A673 (cell line): ENCODE measurements around the gene PLEKHG2. TPM values are rescaled to one million over a fixed set of nuclear protein-coding genes. Genes with fewer than 3 reads are reported as not detected.

Experiments
- BruUV-seq: library from RNA; stranded (reverse); fragments of 400-500 nt; replicated peaks from 2 replicates; lab custom pipeline; 2021; lab: Mats Ljungman, UMichigan
- CTCF ChIA-PET: fragments of 300-600 bp; sonication (Branson Sonifier 250); formaldehyde crosslinking; loops from one replicate; lab custom pipeline; 2022; ENCODE audit warnings: antibody characterized with exemption; lab: Charles Lee
- POLR2A ChIA-PET: fragments of 300-600 bp; sonication (Branson Sonifier 250); formaldehyde crosslinking; loops from one replicate; lab custom pipeline; 2022; ENCODE audit warnings: antibody characterized with exemption; ENCODE audit not compliant: low non-redundant PET; lab: Charles Lee
- DNase-seq: peaks from one replicate; pipeline ENCODE4 v3.0.0-alpha.2; 2015; ENCODE audit warnings: low spot score
- H3K27ac ChIP-seq: fragments of 200-600 bp; sonication (generic); 2 replicates; pipeline ENCODE4 v1.5.1; 2016; ENCODE audit warnings: mixed run types, low read depth, mild to moderate bottlenecking, mixed read lengths, antibody characterized with exemption, low read length; ENCODE audit not compliant: poor library complexity, severe bottlenecking
- H3K27me3 ChIP-seq: fragments of 200-600 bp; sonication (generic); replicated peaks from 2 replicates; pipeline ENCODE4 v1.6.1; 2017; ENCODE audit warnings: mixed run types, low read depth, mild to moderate bottlenecking, mixed read lengths, antibody characterized with exemption, low read length; ENCODE audit not compliant: insufficient read depth, poor library complexity
- H3K36me3 ChIP-seq: fragments of 200-600 bp; sonication (generic); 2 replicates; pipeline ENCODE4 v1.6.1; 2016; ENCODE audit warnings: mixed run types, mild to moderate bottlenecking, mixed read lengths, antibody characterized with exemption, low read length; ENCODE audit not compliant: insufficient read depth, poor library complexity, severe bottlenecking
- H3K4me1 ChIP-seq: fragments of 200-600 bp; sonication (generic); 2 replicates; pipeline ENCODE4 v1.6.1; 2017; ENCODE audit warnings: mixed run types, mild to moderate bottlenecking, mixed read lengths, antibody characterized with exemption, low read length; ENCODE audit not compliant: insufficient read depth, poor library complexity, severe bottlenecking
- H3K4me3 ChIP-seq: fragments of 200-600 bp; sonication (generic); 2 replicates; pipeline ENCODE4 v1.5.1; 2016; ENCODE audit warnings: low read depth, mixed run types, mild to moderate bottlenecking, mixed read lengths, low read length; ENCODE audit not compliant: poor library complexity, severe bottlenecking
- H3K9me3 ChIP-seq: fragments of 200-600 bp; sonication (generic); 2 replicates; pipeline ENCODE4 v1.6.1; 2016; ENCODE audit warnings: mixed run types, low read depth, mild to moderate bottlenecking, mixed read lengths, antibody characterized with exemption, low read length; ENCODE audit not compliant: poor library complexity, severe bottlenecking
- EZH2 ChIP-seq: fragments of 200-600 bp; sonication (generic); IDR thresholded peaks from 2 replicates; pipeline ENCODE4 v1.6.1; 2017; ENCODE audit warnings: borderline replicate concordance, low read depth, mild to moderate bottlenecking, mixed read lengths, antibody characterized with exemption, low read length; ENCODE audit not compliant: poor library complexity, severe bottlenecking
- intact Hi-C: fragments of 100-400 bp; cut with micrococcal nuclease; formaldehyde crosslinking; loops from one replicate; pipeline ENCODE4 v1.10.0; 2022; ENCODE audit not compliant: unreplicated experiment
- total RNA-seq: library from RNA; stranded (reverse); gene quantifications from 2 replicates; pipeline ENCODE4 v1.2.3, GENCODE V29; 2021
- TF ChIP-seq, protein P1 (sequence below): fragments of 300-800, 200-600 bp; sonication (generic); conservative IDR thresholded peaks from 2 replicates; pipeline ENCODE4 v1.5.1; 2017; ENCODE audit warnings: low read depth, mild to moderate bottlenecking, antibody characterized with exemption, low read length, moderate library complexity, mixed read lengths

PLEKHG2 gene
- total RNA-seq, 1 experiment from 2014 or later, result 99.4 TPM

DNA sequence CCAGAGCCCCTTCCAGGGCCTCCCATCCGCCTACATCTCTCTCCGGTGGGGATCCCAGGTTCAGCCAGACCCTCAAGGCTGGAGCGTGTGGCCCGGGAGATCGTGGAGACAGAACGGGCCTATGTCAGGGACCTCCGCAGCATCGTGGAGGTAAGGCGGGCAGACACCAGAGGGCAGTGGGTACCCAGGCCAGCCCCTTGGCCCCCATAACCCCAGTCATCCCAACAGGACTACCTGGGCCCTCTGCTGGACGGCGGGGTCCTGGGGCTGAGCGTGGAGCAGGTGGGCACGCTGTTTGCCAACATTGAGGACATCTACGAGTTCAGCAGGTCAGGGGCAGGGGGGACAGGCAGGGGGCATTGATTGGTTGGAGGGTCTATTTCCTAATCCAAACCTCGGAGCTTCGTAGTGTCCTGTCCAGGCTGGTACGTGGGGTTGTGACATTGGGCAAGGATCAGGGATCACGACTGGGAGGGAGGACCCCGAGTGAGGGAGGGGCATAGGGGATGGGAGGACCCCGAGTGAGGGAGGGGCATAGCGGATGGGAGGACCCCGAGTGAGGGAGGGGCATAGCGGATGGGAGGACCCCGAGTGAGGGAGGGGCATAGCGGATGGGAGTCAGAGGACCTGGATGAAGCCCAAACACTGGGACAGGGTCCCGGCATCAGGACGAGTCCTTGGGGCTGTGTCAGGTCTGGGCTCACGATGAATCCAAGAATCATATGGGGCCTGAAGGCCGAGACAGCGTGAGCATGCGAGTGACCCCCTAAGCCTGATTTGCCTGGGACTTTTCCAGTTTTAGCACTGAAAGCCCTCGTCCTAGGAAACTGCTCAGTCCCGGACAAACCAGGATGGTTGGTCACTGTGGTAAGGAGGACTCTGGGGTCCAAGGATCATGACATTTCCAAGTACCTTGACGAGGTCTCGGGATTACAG is 2.9 kb downstream of the PLEKHG2 start:
- Histone ChIP-seq H3K27ac (peak overlapping the region; percentile 54), H3K4me3 (peak overlapping the region; percentile 100), H3K36me3 (peaks cover 37% of the 10 kb centered on the region), H3K27me3 (no peaks in the 10 kb centered on the region), H3K4me1 (peaks cover 28% of the 10 kb centered on the region), H3K9me3 (no peaks in the 10 kb centered on the region)
- CTCF ChIA-PET, result interaction anchor here (1.5 kb wide), 1 partner anchor 20 kb away, joined by 3 read pairs; the partner anchor contains the start of gene RPS16
- POLR2A ChIA-PET, result no interaction called here
- BruUV-seq, result no TSS peak
- no peak for DNase-seq
- intact Hi-C loops, result no loop called here
- TF ChIP-seq EZH2, result no peak
- TF ChIP-seq, protein P1, sequence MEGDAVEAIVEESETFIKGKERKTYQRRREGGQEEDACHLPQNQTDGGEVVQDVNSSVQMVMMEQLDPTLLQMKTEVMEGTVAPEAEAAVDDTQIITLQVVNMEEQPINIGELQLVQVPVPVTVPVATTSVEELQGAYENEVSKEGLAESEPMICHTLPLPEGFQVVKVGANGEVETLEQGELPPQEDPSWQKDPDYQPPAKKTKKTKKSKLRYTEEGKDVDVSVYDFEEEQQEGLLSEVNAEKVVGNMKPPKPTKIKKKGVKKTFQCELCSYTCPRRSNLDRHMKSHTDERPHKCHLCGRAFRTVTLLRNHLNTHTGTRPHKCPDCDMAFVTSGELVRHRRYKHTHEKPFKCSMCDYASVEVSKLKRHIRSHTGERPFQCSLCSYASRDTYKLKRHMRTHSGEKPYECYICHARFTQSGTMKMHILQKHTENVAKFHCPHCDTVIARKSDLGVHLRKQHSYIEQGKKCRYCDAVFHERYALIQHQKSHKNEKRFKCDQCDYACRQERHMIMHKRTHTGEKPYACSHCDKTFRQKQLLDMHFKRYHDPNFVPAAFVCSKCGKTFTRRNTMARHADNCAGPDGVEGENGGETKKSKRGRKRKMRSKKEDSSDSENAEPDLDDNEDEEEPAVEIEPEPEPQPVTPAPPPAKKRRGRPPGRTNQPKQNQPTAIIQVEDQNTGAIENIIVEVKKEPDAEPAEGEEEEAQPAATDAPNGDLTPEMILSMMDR, result no peak

DNA sequence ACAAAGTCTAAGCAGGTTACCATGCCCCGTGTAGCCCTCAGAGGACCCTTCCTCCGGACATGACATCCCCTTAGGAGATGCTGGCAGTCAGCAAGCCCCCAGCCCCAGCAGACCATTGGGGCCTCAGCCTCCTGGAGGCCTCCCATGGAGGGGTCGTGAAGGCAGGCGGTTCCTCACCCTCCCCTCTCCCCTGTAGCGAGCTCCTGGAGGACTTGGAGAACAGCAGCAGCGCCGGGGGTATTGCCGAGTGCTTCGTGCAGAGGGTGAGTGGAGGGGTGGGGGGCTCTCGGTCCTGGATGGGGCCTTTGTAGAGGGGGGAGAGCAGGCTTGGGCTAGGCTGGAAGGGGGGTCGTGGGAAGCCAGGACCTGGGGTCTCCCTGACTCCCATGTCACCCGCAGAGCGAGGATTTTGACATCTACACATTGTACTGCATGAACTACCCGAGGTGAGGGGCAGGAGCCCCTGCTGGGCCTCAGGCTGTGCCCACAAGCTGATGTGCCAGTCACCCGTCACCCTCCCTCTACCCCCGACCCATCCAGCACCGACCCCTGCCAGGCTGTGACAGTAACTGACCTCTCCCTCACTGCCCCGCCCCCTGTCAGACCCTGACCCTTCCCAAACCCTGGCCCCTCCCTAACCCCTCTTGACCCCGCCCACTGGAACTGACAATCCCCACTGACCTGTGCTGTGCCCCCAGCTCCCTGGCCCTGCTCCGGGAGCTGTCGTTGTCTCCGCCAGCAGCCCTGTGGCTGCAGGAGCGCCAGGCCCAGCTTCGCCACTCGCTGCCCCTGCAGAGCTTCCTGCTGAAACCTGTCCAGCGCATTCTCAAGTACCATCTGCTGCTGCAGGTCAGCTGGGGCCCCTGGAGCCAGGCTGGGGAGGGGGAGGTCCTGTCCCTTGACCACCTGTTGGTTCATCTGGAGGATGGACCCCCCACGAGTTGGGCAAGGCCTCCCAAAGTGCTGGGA is 4.0 kb downstream of the PLEKHG2 start:
- DNase-seq, result no peak
- intact Hi-C loops, result no loop called here
- no peaks in the 10 kb centered on the region for H3K9me3 ChIP-seq
- H3K27ac ChIP-seq, result no peak overlapping the region
- ChIA-PET CTCF (no interaction called here), POLR2A (no interaction called here)
- BruUV-seq, result no TSS peak
- no peaks in the 10 kb centered on the region for H3K27me3 ChIP-seq
- no peak overlapping the region for H3K4me3 ChIP-seq
- H3K4me1 ChIP-seq, result peaks cover 17% of the 10 kb centered on the region
- H3K36me3 ChIP-seq, result peaks cover 40% of the 10 kb centered on the region
- TF ChIP-seq, protein P1, result no peak
- no peak for TF ChIP-seq EZH2

DNA sequence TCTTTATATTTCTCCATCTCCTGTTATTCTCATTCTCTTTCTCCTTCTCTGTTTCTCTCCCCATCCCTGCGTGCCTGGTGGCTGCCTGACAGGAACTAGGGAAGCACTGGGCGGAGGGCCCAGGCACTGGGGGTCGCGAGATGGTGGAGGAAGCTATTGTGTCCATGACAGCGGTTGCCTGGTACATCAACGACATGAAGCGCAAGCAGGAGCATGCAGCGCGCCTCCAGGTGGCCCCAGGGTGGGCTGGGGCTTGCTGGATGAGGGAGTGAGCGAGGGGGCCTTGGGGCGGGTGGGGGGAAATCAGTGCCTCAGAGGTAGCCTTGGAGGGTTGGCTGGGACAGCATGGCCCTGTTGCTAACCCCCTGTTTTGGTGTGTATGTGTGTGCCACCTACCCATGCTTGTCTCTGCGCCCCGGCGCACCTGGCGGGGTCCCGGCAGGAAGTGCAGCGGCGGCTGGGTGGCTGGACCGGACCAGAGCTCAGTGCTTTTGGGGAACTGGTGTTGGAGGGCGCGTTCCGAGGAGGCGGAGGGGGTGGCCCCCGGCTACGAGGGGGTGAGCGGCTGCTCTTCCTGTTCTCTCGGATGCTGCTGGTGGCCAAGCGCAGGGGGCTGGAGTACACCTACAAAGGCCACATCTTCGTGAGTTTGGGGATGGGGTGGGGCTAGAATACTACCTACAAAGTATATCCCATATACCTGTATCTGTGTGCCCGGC is 5.2 kb downstream of the PLEKHG2 start:
- no peaks in the 10 kb centered on the region for H3K27me3 ChIP-seq
- H3K9me3 ChIP-seq, result no peaks in the 10 kb centered on the region
- H3K36me3 ChIP-seq, result peaks cover 47% of the 10 kb centered on the region
- intact Hi-C loops, result no loop called here
- H3K27ac ChIP-seq, result no peak overlapping the region
- no TSS peak for BruUV-seq
- POLR2A ChIA-PET, result no interaction called here
- no peak overlapping the region for H3K4me3 ChIP-seq
- DNase-seq, result no peak
- peaks cover 15% of the 10 kb centered on the region for H3K4me1 ChIP-seq
- CTCF ChIA-PET, result no interaction called here
- TF ChIP-seq, protein P1, result no peak
- no peak for TF ChIP-seq EZH2
